HFFc6 (cell line): Measurements from ENCODE around the gene NANOS2. TPM values are rescaled to one million over a fixed set of nuclear protein-coding genes. Genes with fewer than 3 reads are reported as not detected.
A peak's percentile ranks its signal among the peaks of the same experiment; 100 is the strongest.

Source experiments
- DNase-seq: peaks from one replicate; pipeline ENCODE4 v3.0.0-alpha.2; 2018
- H3K27ac Mint-ChIP-seq: 2 replicates; pipeline ENCODE4 v1.8.0; 2020; ENCODE audit warnings: mild to moderate bottlenecking, mixed read lengths
- H3K27me3 Mint-ChIP-seq: 2 replicates; pipeline ENCODE4 v1.8.0; 2021; ENCODE audit warnings: mild to moderate bottlenecking, moderate library complexity, mixed read lengths; ENCODE audit not compliant: insufficient read depth
- H3K36me3 Mint-ChIP-seq: 2 replicates; pipeline ENCODE4 v1.8.0; 2021; ENCODE audit warnings: low read depth, mixed read lengths
- H3K4me1 Mint-ChIP-seq: 2 replicates; pipeline ENCODE4 v1.8.0; 2020; ENCODE audit warnings: low read depth, mixed read lengths
- H3K4me3 Mint-ChIP-seq: 2 replicates; pipeline ENCODE4 v1.8.0; 2020; ENCODE audit warnings: mild to moderate bottlenecking, moderate library complexity, mixed read lengths
- H3K9me3 Mint-ChIP-seq: 2 replicates; pipeline ENCODE4 v1.8.0; 2020; ENCODE audit warnings: mild to moderate bottlenecking, mixed read lengths
- total RNA-seq, 6 experiments: library from RNA; stranded (reverse); fragmentation: NEBNext Ultra II Directional; extraction: Animal tissue kit (Norgen Biotek cat#: 25700); gene quantifications; 2 replicates in 1 of 6; 3 replicates in 5 of 6; pipeline ENCODE4 v1.2.3, GENCODE V29; 2021
- TF ChIP-seq, protein P1 (sequence below): fragments of 200-600 bp; sonication (generic); IDR thresholded peaks from 2 replicates; pipeline ENCODE4 v1.5.0; 2021; ENCODE audit warnings: antibody characterized with exemption, mild to moderate bottlenecking

Gene NANOS2
- total RNA-seq, 6 experiments from 2014 or later: not detected

DNA sequence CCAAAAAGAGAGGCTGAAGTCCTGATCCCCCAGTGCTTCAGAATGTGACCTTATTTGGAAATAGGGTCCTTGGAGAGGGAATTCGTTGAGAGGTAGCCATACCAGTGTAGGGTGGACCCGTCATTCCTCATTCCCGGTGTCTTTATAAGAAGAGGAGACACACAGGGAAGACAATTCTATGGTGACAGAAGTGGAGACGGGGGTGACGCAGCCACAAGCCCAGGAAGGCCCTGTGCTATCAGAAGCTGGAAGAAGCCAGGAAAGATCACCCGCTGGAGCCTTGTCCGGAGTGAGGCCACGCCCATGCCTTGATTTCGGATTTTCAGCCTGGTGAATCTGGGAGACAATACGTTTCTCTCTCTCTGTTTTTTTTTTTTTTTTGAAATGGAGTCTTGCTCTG lies 9.6 kb downstream of the NANOS2 start:
- H3K36me3 Mint-ChIP-seq: peaks cover 8% of the 10 kb centered on the region
- peaks cover 23% of the 10 kb centered on the region for H3K4me1 Mint-ChIP-seq
- H3K9me3 Mint-ChIP-seq: no peaks in the 10 kb centered on the region
- H3K27ac Mint-ChIP-seq: no peak overlapping the region
- H3K4me3 Mint-ChIP-seq: no peak overlapping the region
- TF ChIP-seq, protein P1, sequence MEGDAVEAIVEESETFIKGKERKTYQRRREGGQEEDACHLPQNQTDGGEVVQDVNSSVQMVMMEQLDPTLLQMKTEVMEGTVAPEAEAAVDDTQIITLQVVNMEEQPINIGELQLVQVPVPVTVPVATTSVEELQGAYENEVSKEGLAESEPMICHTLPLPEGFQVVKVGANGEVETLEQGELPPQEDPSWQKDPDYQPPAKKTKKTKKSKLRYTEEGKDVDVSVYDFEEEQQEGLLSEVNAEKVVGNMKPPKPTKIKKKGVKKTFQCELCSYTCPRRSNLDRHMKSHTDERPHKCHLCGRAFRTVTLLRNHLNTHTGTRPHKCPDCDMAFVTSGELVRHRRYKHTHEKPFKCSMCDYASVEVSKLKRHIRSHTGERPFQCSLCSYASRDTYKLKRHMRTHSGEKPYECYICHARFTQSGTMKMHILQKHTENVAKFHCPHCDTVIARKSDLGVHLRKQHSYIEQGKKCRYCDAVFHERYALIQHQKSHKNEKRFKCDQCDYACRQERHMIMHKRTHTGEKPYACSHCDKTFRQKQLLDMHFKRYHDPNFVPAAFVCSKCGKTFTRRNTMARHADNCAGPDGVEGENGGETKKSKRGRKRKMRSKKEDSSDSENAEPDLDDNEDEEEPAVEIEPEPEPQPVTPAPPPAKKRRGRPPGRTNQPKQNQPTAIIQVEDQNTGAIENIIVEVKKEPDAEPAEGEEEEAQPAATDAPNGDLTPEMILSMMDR: no peak
- H3K27me3 Mint-ChIP-seq: peaks cover 1% of the 10 kb centered on the region
- no peak for DNase-seq

- Mint-ChIP-seq H3K27ac (peak overlapping the region; percentile 65), H3K27me3 (peaks cover 1% of the 10 kb centered on the region), H3K4me1 (peaks cover 17% of the 10 kb centered on the region), H3K4me3 (peak overlapping the region; percentile 98), H3K36me3 (peaks cover 12% of the 10 kb centered on the region), H3K9me3 (no peaks in the 10 kb centered on the region)
- DNase-seq: peak; percentile 95
- TF ChIP-seq, protein P1: no peak
Observed at GRCh38 chr19:45902651-45903625, 11.6 kb downstream of the NANOS2 start.

DNA sequence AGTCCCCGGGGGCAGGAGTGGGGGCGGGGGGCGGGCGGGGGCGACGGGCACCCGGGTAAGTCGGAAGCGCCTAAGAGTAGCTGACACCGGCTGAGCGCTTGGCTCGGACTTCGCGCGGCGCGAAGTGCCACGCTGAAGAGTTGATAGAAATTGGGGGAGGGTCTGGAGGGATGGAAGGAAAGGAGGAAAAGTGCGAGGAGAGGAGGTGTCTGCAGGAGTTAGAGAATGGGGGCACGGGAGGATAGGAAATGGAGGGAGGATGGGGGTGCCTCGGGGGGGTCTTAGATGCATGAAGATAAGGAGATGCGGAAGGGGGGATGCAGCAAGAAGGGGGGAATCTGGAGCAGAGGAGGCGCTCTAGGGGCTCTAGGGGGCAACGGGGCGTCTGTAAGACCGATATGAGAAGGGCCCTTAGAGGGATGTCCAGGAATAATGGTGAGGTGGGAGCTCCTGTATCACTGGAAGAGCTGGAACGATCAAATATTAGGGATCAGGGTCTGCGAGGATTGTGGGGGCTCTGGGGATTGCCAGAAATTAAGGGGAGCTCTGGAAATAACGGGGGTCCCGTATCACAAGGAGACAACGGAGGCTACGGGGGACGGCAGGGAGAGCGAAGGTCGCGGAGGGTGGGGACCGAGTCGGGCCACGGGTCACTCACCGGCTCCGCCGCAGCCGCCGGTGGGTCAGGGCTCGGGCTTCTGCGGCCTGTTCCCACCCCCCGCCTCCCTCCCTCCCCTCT lies 12.5 kb downstream of the NANOS2 start, which contains the start of gene MYPOP:
Gene MYPOP, minus strand, starts transcription at position 702 of the 739 bp plus-strand sequence. CDS start 840 bp downstream, outside the sequence.
- Mint-ChIP-seq H3K27ac (peak within 1 kb of the TSS; percentile 71), H3K4me3 (peak within 1 kb of the TSS; percentile 98), H3K9me3 (no peaks in the 10 kb centered on the region), H3K36me3 (peaks cover 12% of the 10 kb centered on the region), H3K4me1 (peaks cover 17% of the 10 kb centered on the region), H3K27me3 (peaks cover 1% of the 10 kb centered on the region; the same call in 1 of the 2 replicates)
- no peak for DNase-seq
- TF ChIP-seq, protein P1: no peak

DNA sequence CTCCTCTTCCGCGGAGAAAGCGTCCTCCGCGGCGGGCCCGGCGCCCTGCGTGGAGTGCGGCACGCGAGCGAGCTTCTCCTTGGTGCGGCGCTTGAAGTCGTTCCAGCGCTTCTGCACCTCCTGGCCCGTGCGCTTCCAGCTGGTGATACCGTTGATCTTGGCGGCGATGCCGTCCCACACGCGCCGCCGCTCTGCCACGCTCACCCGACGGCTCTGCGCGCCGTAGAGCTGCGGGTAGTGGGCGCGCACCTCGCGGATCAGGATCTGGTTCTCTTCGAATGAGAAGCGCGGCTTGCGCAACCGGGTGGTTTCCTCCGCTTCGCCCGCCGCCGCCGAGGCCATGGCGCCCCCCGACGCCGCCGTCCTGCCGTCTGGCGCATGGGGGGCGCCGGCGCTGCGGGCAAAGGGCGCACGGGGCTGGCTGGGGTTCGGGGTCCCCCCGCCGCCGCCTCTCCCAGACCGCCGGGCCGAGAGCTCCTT lies 13.1 kb downstream of the NANOS2 start:
- H3K27me3 Mint-ChIP-seq: peaks cover 1% of the 10 kb centered on the region; the same call in 1 of the 2 replicates
- no peak for DNase-seq
- no peak overlapping the region for H3K27ac Mint-ChIP-seq
- H3K36me3 Mint-ChIP-seq: peaks cover 12% of the 10 kb centered on the region
- TF ChIP-seq, protein P1: no peak
- peaks cover 15% of the 10 kb centered on the region for H3K4me1 Mint-ChIP-seq
- no peaks in the 10 kb centered on the region for H3K9me3 Mint-ChIP-seq
- H3K4me3 Mint-ChIP-seq: peak overlapping the region; percentile 98

DNA sequence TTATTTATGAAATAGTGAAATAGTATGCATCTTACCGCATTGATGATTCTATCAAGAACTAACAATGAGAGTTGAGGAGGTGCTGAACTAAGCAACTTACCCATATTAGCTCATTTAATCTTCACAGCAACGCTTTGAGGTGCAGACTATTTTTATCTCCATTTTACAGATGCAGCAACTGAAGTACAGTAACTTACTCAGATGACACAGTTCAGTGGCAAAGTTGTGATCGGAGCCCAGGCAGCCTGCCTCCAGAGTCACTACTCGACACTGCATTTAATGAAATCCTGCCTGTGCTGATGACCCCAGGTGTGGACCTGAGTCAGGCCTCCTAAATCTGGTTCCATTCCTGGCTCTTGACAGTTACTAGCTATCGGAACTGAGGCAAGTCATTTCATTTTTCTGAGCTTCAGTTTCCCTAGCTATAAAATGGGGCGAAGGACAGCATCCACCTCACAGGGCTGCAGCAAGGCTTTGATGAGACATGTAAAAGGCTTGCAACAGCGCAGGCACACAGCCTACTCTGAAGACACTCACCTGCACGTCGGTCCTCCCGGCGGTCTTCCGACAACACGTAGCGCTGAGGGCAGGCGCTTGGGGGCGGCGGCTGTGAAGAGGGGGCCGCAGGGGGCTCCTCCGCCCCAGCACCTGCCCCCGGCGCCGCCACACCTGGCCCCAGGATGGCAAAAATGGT lies 13.7 kb downstream of the NANOS2 start:
- H3K36me3 Mint-ChIP-seq: peaks cover 12% of the 10 kb centered on the region
- H3K9me3 Mint-ChIP-seq: no peaks in the 10 kb centered on the region
- H3K4me1 Mint-ChIP-seq: peaks cover 9% of the 10 kb centered on the region; the same call in 1 of the 2 replicates
- DNase-seq: no peak
- H3K4me3 Mint-ChIP-seq: peak overlapping the region; percentile 59
- no peak overlapping the region for H3K27ac Mint-ChIP-seq
- peaks cover 1% of the 10 kb centered on the region; the same call in 1 of the 2 replicates for H3K27me3 Mint-ChIP-seq
- TF ChIP-seq, protein P1: no peak
